ENCODE results near the gene PDE8A.
"Not testable (repeated sequence)": the region's sequence is repeated elsewhere in the genome, so short reads cannot be mapped to it uniquely, and the experiment has no call there.

The PDE8A gene

DNA sequence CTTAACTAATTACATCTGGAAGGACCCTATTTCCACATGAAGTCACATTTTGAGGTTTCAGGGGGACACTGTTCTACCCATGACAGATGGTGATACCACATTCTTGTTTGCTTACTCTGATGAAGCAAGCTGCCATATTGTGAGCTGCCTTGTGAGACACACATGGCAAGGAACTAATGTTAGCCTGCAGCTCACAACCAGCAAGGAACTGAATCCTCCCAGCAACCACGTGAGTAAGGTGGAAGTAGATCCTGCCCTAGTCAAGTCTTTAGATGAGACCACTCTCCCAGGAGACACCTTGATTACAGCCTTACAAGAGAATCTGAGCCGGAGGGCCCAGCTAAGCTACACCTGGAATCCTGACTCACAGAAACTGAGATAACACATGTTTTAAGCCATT lies 160.1 kb downstream of the PDE8A start:
- FAIRE-seq: no peak

DNA sequence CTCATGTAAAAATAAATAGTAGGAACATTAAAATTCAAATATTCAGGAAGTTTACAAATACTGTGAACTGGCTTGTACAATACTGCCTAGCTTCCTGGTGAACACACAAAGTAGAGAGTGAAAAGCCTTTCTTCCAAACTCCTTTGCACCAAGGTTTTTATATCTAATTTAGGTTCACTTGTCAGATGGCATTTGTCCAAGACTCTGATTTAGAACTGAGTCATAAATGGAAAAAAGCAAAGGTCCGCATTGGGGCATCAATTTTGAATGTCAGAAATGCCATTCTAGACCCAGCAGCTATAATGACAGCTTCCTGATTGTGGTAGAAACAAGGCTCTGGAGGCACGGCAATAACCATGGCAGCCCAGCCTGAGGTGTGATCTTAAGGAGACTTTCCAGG lies 160.7 kb downstream of the PDE8A start:
- FAIRE-seq: no peak

DNA sequence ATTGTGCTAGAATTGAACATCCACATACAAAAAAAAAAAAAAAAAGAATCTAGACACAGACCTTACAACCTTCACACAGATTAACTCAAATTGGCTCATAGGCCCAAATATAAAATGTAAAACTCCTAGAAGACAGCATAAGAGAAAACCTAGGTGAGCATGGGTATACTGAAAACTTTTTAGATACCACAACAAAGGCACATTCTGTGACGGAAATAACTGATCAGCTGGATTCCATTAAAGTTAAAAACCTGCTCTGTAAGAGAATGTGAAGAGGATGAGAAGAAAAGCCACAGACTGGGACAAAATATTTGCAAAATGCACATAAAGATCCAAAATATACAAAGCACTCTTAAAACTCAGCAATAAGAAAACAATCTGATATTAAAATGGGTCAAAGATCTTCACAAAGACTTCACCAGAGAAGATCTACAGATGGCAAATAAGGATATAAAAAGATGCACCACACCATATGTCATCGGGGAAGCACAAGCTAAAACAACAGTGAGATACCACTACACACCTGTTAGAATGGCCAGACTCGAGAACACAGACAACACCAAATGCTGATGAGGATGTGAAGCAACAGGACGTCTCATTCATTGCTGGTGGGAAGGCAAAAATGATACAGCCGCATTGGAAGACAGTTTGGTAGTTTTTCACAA lies 167.9 kb downstream of the PDE8A start:
- FAIRE-seq: no peak

DNA sequence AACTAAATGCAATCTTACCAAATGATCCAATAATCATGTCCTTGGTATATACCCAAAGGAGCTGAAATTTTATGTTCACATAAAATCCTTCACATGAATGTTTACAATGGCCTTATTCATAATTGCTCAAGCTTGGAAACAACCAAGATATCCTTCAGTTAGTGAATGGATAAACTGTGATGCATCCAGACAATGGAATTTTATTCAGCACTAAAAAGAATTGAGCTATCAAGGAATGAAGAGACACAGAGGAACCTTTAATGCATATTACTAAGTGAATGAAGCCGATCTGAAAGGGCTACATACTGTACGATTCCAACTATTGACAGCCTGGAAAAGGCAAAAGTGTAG lies 168.4 kb downstream of the PDE8A start:
- no peak for FAIRE-seq

DNA sequence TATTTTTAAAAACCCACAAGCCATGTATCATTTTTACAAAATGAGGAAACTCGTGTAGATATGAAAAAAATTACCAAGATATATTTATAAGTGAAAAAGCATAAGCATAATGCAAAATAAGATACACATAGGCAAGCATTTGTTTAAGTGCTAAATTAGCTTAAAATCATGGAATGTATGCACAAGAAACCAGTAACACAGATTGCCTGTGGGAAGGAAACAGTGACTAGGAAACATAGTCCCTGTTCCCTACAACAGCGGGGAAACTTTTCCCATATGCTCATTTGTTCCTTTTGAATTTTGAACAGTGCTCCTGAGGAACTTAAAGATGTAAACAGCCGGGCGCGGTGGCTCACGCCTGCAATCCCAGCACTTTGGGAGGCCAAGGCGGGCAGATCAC lies 169.5 kb downstream of the PDE8A start:
- no peak for FAIRE-seq

DNA sequence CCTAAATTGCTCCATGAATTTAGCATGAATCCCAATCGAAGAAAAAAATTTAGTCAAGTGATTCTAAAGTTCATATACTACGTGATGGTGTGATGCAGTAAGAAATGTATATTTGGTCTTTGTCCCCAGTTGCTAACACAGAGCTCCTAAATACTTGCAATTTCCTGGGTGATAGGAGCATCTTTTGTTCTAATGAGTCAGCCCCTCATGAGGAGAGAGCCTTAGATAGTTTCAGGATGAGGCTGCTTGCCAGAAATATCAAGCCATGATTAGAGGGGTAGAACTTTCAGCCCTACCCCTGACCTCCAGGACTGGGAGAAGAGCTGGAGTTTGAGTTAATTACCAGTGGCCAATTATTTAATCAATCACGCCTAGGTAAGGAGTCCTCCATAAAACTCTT lies 170.2 kb downstream of the PDE8A start:
- no peak for FAIRE-seq

DNA sequence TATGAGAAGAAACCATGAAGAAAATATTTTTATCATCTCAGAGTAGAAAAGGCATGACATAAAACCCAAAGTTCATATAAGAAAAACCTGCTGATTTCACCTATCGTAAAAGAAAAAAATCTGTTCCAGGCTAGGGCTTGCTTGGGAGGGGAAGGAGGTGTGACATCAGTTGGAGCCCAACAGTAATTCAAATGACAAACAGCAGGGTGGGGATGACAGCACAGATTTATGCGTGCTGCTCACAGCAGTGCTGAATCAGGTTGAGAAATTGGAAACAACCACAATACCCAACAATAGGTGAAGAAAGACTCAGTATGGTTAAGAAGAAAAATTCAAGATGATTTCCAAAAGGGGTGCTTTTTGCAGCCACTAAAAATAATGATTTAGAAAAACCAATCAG lies 172.4 kb downstream of the PDE8A start:
- no peak for FAIRE-seq

DNA sequence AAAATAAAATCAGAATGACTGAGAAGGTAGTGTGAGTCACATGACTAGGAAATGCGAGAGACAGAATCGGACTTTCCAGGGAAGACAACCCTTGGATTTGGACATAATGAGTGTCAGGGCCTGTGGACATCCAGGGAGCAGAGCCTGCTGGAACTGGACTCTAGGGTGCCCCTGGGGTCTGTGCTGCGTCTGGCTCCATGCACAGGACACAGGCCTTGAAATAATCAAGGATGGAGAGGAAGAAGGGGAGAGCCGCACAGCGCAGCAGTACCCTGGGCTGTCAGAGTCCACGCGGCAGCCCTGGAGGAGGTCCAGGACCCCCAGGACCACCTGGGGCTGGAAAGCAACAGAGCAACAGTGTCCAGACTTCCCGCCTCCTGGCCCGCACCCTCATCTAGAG lies 173.7 kb downstream of the PDE8A start:
- FAIRE-seq: no peak

DNA sequence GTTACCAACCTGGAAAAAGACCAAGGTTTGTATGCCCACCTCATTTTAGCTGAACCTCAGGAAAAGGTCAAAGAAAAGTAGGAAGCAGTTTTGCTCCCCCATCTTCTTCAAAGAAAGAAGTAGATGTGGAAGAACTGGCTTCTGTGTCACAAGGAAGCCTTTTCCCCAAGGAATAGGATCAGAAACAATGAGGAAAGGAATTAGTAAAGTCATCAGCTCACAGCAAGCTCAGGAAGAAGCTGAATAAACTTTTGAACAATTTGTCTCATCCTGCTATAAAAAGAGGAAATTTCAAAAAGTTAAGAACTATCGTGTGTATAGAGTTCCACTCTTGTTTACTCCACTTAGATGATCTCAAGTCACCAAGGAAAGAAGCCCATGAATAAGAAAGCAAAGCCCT lies 174.2 kb downstream of the PDE8A start:
- no peak for FAIRE-seq

DNA sequence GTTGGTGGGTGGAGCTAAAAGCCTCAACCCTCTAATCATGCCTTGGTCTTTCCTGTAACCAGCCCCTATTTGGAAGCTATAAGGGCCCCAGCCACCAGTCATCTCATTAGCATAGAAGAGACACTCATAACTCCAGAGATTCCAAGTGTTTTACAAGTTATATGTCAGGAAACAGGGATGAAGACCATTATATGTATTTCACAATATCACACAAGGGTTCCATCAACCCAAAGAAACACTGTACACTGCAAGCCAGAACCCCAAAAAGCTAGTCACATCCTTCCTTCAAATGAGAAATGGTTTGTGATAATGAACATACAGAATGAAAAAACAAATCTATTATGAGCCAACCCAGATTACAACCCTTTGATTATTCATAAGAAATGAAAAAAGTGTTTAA lies 175.7 kb downstream of the PDE8A start:
- no peak for FAIRE-seq

DNA sequence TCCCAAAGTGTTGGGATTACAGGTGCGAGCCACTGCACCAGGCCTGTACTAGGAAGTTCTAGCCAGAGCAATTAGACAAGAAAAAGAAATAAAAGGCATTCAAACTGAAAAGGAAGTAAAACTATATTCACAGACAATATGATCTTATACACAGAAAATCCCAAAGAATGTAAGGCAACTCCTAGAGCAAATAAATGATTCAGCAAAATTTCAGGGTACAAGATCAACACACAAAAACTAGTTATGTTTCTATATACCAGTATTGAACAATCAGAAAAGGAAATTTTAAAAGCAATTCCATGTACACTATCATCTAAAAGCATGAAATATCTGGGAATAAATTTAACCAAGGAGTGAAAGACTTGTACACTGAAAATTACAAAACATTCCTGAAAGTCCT lies 180.6 kb downstream of the PDE8A start:
- no peak for FAIRE-seq

DNA sequence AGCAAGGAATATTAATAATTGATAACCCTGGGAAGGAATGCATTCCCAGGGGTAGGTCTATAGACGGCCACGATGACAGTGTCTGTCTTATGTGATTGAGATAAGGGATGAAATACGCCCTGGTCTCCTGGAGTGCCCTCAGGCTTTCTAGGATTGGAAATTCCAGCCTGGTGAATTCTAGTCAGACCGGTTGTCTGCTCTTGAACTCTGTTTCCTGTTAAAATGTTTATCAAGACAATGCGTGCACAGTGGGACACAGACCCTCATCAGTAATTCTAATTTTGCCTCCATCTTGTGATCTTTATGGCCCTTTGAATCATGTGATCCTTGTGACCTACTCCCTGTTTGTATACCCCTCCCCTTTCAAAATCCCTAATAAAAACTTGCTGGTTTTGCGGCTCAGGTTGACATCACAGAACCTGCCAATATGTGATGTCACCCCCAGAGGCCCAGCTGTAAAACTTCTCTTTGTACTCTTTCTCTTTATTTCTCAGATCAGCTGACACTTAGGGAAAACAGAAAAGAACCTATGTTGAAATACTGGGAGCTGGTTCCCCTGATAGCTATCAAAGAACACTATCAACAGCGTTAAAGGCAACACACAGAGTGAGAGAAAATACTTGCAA lies 183.3 kb downstream of the PDE8A start:
- FAIRE-seq: no peak

DNA sequence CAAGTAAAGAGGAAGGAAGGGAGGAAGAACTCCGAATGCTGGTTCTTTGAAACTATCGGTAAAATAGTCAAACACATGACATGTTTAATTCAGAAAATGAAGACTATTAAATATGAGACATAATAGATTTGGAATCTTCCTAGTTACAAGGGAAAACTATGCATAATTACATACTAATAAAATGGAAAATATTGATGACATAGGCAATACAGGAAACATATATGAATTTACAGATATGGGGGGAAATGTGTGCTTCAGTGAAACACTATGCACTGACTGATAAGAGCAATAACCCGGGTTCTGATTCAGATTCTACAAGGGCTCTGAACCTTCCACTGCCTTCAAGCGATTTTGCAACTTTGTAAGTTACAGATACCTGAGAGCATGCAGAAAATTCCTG lies 185.9 kb downstream of the PDE8A start:
- no peak for FAIRE-seq

DNA sequence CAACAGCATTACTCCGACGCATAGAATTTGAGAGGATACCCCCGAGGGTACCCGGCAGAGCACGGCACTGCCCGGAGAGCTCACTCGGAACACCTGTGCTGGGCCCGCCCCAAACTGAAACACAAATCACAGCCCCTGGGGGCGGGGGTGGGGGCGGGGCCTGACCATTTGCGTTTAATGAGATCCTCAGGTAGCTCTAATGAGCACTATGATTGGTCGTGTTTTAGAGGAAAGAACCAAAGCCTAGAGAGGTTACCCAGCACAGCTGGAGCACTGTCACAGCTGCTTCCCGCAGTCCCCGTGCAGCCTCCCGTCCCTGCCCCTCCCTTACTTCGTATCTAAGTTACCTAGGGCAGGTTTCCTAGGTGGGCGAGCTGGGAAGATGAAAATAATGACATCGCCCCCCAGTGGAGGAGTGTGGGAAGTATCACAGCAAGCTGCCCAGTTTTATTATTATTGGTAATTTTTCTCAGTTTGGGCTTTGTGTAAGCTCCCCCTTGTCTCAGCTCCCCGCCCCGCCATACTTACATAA lies 187.1 kb downstream of the PDE8A start:
- FAIRE-seq: no peak

DNA sequence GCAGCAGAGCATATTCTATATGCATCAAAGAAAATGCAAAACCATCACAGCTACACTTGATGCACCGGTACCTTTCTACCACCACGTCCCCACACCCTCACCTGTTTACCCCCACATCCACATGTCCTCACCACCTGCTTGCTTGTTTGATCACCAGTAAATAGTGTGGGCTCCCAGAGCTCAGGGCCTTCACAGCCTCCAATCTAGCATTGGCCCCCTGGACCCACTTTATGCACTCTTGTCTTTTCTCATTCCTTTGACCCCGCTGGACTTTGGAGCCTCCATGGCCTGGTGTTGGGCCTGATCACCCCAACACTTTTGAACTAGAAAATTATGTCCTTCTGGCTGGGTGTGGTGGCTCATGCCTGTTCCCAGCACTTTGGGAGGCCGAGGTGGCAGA lies 190.1 kb downstream of the PDE8A start:
- no peak for FAIRE-seq

DNA sequence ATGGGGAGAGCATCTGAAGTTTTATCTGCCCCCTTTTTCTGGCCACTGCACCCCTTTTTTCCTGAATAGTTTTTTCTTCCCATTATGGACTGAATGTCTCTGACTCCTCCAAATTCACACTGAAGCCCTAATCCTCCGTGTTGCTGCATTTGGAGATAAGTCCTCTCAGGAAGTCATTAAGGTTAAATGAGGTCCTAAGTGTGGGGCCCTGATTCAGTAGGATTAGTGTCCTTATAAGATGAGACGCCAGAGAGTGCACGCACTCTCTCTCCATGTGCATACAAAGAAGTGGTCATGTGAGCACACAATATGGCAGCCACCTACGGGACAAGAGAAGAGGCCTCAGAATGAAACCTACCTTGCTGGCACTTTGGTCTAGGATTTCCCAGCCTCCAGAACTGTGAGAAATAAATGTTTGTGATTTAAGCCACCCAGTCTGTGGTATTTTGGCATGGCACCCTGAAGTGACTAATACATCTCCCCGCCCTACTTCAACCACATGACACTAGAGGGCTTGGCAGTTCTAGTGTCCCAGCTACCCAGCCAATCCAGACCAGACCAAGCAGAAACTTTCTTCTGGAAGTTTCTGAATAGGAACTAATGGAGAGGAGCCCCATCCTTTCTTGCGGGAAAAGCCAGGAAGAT lies 191.3 kb downstream of the PDE8A start:
- FAIRE-seq: no peak

DNA sequence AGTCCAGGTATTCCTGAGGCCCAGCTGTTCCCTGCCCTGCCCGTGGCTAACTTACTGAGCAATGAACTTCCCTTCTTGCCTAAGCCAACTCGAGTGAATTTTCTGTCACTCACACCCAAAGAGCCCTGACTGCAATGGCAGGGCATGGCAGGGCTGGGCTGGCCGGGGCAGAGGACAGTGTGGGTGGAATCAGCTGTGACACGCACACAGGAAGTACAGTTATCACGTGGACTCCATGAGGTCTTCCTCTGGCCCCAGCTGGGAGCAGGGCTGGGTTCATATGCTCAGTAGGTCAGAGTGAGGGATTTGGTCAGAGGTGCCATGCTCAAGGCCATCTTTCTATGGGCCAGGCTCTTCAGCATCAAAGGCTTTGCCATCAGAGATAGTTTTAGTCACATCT lies 192.0 kb downstream of the PDE8A start:
- not testable (repeated sequence) for FAIRE-seq

DNA sequence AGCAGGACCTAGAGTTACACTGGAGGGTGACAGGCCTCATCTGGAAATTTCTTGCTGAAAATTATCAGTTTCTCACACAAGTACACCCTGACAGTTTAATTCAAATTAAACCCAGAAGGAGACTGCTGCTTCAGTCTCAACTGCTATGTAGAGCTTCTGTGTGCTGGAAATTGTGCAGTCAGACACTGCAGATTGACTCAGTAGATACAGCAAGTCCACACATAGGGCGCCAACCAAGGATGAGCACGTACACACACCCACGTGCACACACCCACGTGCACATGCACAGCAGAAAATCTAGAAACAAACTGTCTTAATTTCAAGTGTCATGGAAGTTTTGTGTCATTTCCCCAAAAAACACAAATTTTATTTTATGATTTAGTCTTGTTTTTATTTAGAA lies 192.9 kb downstream of the PDE8A start:
- FAIRE-seq: no peak

DNA sequence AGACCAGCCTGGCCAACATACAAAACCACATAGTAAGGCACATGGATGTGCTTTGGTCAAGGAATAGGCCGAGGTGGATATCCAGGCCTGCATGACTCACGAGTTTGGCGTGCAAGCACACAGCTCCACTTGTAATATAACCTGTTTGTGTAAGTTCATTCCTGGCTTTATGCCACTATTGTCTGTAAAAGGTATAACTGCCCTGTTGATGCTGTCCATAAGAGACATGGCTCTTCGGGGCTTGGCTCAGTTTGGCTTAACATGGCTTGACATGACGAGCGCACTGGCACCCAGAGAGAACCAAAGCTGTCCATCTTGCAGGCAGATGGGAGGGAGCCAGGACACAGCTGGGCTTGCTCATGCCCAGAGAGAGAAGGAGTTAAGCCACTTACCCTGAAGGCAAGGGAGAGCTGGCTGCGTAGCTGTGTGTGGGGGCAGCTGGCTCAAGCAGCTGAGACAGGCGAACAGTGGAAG lies 195.4 kb downstream of the PDE8A start:
- FAIRE-seq: not testable (repeated sequence)

DNA sequence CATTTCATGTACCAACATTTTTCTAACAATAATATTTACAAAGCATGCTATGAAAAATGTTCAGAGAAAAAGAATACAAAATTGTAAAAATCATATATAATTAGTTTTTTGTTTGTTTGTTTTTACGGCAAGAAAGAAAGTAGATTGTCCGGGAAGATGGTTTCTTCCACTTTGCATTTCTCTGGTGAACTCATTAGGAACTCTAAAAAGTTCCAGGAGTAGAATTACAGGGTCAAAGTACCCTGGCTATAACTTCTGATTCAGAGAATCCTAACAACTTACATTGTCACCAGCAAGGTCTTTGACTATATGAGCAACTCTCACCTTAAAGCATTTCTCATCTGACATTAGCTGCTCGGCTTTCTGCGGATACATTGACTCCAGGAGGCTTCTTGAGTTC lies 196.7 kb downstream of the PDE8A start:
- no peak for FAIRE-seq

DNA sequence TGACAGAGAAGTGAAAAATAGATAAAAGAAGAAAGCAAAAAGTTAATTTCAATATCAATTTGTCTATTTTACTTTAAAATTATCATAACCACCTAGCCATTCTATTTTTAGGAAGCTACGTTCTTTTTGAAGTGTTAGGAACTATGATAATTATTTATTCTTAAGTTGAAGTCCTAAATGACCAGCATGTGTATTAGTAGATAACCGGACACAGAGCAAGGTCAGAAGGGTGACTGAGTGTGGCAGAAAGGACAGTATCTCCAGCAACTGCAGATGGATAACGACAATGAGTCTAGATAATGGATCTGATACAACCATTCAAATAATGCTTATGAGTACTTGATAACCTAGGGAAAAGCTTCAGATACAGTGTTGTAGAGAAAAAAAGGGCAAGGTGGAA lies 198.0 kb downstream of the PDE8A start:
- FAIRE-seq: no peak

DNA sequence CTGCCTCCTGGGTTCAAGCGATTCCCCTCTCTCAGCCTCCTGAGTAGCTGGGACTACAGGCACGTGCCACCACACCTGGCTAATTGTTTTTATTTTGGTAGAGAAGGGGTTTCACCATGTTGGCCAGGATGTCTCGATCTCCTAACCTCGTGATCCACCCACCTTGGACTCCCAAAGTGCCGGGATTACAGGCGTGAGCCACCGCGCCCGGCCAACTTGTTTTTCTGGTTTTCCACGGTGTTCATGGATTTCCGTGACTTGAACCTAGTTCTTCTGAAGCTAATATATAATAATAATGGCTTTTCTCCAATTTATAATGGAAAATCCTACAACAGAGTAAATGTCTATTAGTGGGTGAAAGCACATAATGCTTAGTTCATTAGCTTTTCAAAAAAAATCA lies 203.7 kb downstream of the PDE8A start:
- FAIRE-seq: not testable (repeated sequence)

DNA sequence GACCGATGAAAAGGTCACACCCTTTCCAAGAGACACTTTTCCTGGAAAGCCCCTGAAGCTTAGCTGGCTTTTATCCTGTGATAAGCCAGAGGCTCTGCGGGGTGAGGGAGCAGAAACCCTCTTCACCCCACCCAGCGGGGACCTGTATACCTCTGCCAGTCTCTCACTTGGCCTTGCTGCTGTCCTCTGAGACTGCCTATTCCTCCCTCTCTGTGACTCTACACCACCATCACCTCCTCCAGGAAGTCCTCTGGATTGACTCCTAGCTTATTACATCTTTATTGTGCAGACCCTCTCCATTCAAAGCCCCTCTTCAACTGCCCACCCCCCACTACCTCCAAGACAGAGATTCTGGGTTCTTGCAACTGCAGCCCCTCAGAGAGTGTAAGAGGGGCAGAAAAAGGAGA lies 206.5 kb downstream of the PDE8A start:
- FAIRE-seq: not testable (repeated sequence)

Data from G401.6 (cell line).